Left ventricle myocardium inferior (tissue), 1 donor: ENCODE data around the gene COL8A1. TPM values are rescaled to one million over a fixed set of nuclear protein-coding genes. Genes with fewer than 3 reads are reported as not detected.

Experiments used
- DNase-seq: peaks from one replicate; pipeline ENCODE4 v3.0.0-alpha.2; 2020
- H3K27ac ChIP-seq: fragments of 200-600 bp; replicated peaks from 2 replicates; pipeline ENCODE4 v1.8.0; 2021
- H3K27me3 ChIP-seq: fragments of 200-600 bp; 2 replicates; pipeline ENCODE4 v1.8.0; 2021; ENCODE audit warnings: low read depth
- H3K36me3 ChIP-seq: fragments of 200-600 bp; 2 replicates; pipeline ENCODE4 v1.8.0; 2021
- H3K4me1 ChIP-seq: fragments of 200-600 bp; 2 replicates; pipeline ENCODE4 v1.8.0; 2021
- H3K4me3 ChIP-seq: fragments of 200-600 bp; 2 replicates; pipeline ENCODE4 v1.8.0; 2021; ENCODE audit warnings: mild to moderate bottlenecking, moderate library complexity
- H3K9me3 ChIP-seq: fragments of 200-600 bp; replicated peaks from 2 replicates; pipeline ENCODE4 v1.8.0; 2021
- CTCF ChIP-seq: fragments of 200-600 bp; IDR thresholded peaks from 2 replicates; pipeline ENCODE4 v1.8.0; 2021; ENCODE audit warnings: antibody characterized with exemption, mild to moderate bottlenecking, borderline replicate concordance
- intact Hi-C: fragments of 100-400 bp; cut with micrococcal nuclease; formaldehyde crosslinking; loops from one replicate; pipeline ENCODE4 v1.11.0; 2022
- total RNA-seq: library from RNA; stranded (reverse); fragmentation: NEBNext Ultra II Directional; extraction: Animal tissue kit (Norgen Biotek cat#: 25700); gene quantifications from one replicate; pipeline ENCODE4 v1.2.1, GENCODE V29; 2021
- donor health status: DM: no; HTN: yes; CAD: no; lungs with severe emphysema.

COL8A1 gene
- total RNA-seq, 1 donor from 2014 or later = 16.4 TPM

- H3K27ac ChIP-seq = no peak overlapping the region
- no peak for TF ChIP-seq CTCF
- H3K36me3 ChIP-seq = no peaks in the 10 kb centered on the region
- H3K27me3 ChIP-seq = no peaks in the 10 kb centered on the region
- DNase-seq = no peak
- no peaks in the 10 kb centered on the region for H3K4me1 ChIP-seq
- no peak overlapping the region for H3K4me3 ChIP-seq
- no peaks in the 10 kb centered on the region for H3K9me3 ChIP-seq
- intact Hi-C loops = no loop called here
Measured at GRCh38 chr3:99697250-99697649, 58.9 kb downstream of the COL8A1 start.

- H3K36me3 ChIP-seq = no peaks in the 10 kb centered on the region
- intact Hi-C loops = no loop called here
- no peak for DNase-seq
- no peak for TF ChIP-seq CTCF
- peaks cover 5% of the 10 kb centered on the region for H3K4me1 ChIP-seq
- H3K4me3 ChIP-seq = no peak overlapping the region
- H3K27me3 ChIP-seq = no peaks in the 10 kb centered on the region
- no peaks in the 10 kb centered on the region for H3K9me3 ChIP-seq
- H3K27ac ChIP-seq = no peak overlapping the region
Measured at GRCh38 chr3:99698932-99699331, 60.5 kb downstream of the COL8A1 start.

GRCh38 chr3:99699841-99700240, 61.4 kb downstream of the COL8A1 start:
- peaks cover 5% of the 10 kb centered on the region for H3K4me1 ChIP-seq
- intact Hi-C loops = no loop called here
- no peaks in the 10 kb centered on the region for H3K9me3 ChIP-seq
- no peak for TF ChIP-seq CTCF
- no peak for DNase-seq
- H3K27ac ChIP-seq = no peak overlapping the region
- no peaks in the 10 kb centered on the region for H3K27me3 ChIP-seq
- H3K4me3 ChIP-seq = no peak overlapping the region
- no peaks in the 10 kb centered on the region for H3K36me3 ChIP-seq

DNA sequence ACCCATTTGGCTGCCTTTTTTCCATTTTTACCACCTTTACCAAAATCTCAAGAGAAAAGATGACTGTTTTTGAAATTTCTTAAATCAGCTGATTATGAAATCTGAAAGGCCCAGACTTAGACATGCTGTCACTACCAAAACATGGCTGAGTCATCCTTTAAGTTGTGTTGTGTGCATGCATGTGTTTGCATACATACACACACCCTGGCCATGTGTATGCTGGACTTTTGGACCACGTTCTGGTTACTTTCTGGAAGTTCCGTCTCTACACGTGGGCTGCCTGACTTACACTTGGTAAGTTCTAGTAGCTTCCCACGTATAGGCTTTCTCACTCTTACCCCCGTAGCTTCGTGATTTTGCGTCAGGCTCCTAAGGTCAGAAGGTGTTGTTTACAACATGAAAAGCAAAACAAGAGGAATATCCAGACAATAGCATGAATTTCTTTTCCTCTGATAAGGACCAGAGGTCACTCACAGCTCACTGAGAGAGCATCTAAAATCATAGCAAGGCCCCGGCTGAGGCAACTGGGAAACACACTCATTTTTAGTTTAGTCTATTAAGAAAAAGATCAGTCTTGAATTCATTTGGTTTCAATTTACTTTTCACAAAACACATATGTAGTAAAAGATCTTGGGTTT, 62.4 kb downstream of the COL8A1 start:
- no peak for TF ChIP-seq CTCF
- no peaks in the 10 kb centered on the region for H3K27me3 ChIP-seq
- no peak for DNase-seq
- intact Hi-C loops = no loop called here
- peak overlapping the region; percentile 49 for H3K27ac ChIP-seq
- no peaks in the 10 kb centered on the region for H3K9me3 ChIP-seq
- H3K36me3 ChIP-seq = no peaks in the 10 kb centered on the region
- no peak overlapping the region for H3K4me3 ChIP-seq
- H3K4me1 ChIP-seq = peaks cover 5% of the 10 kb centered on the region

GRCh38 chr3:99702953-99703943, 64.9 kb downstream of the COL8A1 start:
- TF ChIP-seq CTCF = no peak
- H3K36me3 ChIP-seq = no peaks in the 10 kb centered on the region
- no peak overlapping the region for H3K27ac ChIP-seq
- H3K4me1 ChIP-seq = peaks cover 6% of the 10 kb centered on the region
- H3K9me3 ChIP-seq = no peaks in the 10 kb centered on the region
- DNase-seq = no peak
- intact Hi-C loops = no loop called here
- H3K4me3 ChIP-seq = no peak overlapping the region
- no peaks in the 10 kb centered on the region for H3K27me3 ChIP-seq
